IPS-NIHi11 (cell line): ENCODE data around the gene CDKN2A.
A peak's percentile ranks its signal among the peaks of the same experiment; 100 is the strongest.
"Not testable (repeated sequence)": the region's sequence is repeated elsewhere in the genome, so short reads cannot be mapped to it uniquely, and the experiment has no call there.

Experiments
- DNase-seq: peaks from one replicate; pipeline ENCODE4 v3.0.0; 2012; ENCODE audit warnings: mixed read lengths, low spot score

CDKN2A gene

DNA sequence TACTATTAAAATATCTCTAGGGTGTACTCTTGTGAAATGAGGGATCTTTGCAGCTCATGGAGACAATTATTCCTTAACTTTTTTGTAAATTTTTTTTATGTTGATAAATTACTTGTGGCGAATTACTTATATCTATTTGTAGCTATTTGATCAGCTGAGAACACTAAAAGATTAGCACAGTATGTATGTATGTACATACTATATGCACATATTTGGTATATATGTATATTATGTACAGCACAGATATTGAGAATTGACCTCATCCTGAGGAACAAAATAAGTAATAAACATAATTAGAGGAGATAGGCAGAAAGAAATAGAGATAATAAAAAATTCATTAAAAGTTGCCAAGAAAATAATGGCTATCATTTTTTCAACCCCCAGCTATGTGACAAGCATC, 11.8 kb downstream of the CDKN2A start:
- no peak for DNase-seq

- no peak for DNase-seq
Observed at GRCh38 chr9:21976334-21976875, 17.8 kb downstream of the CDKN2A start.

DNA sequence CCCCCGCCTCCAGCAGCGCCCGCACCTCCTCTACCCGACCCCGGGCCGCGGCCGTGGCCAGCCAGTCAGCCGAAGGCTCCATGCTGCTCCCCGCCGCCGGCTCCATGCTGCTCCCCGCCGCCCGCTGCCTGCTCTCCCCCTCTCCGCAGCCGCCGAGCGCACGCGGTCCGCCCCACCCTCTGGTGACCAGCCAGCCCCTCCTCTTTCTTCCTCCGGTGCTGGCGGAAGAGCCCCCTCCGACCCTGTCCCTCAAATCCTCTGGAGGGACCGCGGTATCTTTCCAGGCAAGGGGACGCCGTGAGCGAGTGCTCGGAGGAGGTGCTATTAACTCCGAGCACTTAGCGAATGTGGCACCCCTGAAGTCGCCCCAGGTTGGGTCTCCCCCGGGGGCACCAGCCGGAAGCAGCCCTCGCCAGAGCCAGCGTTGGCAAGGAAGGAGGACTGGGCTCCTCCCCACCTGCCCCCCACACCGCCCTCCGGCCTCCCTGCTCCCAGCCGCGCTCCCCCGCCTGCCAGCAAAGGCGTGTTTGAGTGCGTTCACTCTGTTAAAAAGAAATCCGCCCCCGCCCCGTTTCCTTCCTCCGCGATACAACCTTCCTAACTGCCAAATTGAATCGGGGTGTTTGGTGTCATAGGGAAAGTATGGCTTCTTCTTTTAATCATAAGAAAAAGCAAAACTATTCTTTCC, 19.3 kb downstream of the CDKN2A start:
- peak; percentile 82 for DNase-seq

DNA sequence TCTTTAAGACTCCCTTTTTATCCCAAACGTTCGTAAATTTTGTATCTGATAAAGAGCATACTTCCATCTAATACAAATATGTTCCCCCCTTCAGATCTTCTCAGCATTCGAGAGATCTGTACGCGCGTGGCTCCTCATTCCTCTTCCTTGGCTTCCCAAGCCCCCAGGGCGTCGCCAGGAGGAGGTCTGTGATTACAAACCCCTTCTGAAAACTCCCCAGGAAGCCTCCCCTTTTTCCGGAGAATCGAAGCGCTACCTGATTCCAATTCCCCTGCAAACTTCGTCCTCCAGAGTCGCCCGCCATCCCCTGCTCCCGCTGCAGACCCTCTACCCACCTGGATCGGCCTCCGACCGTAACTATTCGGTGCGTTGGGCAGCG, 19.9 kb downstream of the CDKN2A start:
- DNase-seq, result no peak

DNA sequence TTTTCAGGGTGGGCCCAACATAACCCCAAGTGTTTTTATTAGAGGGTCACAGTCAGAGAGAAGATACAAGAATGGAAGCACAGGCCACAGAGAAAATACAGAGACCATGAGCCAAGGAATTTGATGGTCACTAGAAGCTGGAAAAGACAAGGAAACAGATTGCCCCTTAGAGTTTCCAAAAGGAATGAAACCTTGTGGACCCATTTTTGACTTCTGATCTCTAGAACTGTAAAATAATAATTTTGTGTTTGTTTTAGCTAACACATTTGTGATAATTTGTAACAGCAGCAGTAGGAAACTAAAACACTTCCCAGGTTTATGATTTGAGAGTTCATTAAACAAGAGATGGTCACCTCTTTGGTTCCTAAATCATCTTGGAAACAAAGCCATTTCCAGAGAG, 21.8 kb downstream of the CDKN2A start:
- no peak for DNase-seq

GRCh38 chr9:21970800-21971640, 23.2 kb downstream of the CDKN2A start:
- DNase-seq, result no peak

DNA sequence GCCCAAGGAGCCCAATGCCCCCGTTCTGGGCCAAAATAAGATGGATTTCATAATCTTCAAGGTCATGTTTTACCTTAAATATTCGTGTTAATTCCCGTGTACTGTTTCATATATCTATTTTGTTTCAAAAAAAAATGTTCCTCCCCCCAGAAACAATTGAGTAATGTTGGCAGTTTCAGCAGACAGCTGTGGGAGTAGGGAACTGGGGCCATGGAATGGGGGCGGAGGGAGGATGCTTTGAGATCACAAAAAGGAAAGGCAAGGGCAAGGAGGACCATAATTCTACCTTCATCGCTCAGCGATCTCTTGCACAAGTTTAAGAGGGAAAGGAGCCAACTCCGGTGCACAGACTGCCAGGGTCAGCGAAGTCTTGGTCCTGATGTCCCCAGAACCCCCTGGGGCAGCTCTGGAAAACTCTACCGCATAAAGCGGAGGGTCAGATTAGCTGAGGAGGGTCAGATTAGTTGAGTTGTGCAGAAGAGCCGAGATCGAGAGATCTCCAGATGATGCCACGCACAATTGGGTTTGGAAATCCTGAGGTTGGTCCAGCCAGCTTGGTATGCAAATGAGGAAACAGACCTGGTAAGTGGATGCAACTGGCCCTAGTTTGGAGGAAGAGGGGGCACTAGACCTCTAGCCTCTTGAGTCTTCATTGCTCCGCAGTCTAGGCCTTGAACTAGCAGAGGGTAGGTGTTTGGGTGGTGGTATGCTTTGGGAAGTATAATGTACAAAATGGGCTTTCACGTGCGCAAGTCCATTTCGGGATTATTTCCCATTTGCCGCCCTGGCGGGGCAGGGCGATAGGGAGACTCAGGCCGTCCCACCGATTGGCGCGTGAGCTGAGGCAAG, 24.0 kb downstream of the CDKN2A start:
- no peak for DNase-seq

DNA sequence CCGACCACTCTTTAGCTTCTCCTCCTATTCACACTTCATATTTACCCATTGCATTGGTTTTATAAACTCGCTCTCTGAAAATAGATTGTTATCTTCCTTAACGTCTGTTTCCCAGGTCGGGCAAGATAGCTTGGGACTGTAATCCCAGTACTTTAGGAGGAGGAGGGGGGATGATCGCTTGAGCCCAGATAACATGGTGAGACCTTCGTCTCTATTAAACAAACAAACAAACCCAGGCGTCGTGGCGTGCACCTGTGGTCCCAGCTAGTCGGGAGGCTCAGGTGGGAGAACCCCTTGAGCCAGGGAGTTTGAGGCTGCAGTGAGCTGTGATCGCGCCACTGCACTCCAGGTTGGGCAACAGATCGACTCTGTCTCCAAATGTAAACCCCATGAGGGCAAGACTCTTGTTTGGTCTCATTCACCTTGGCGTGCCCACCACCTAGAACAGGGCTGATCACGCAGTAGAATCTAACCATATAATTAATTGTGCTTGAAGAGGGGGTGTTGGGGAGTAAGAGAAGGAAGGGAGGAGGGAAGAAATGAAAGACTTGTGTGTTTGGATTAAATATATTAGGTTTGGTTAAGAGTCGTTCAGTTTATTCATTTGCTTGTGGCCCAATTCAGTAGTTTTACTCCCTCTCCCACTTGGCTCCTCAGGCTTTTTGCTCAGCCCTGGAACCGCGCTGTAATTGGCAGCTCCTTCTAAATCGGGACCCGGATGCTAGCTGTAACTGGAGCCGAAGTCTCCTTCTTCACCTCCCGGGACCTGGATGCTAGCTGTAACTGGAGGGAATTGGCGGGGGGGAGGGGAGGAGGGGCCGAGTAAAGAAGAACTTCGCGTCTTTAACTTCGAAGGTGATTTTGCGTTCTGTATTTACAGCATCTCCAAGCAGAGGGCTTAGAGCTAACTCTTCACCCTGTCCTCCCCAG, 24.9 kb downstream of the CDKN2A start:
- peak; percentile 63 for DNase-seq

GRCh38 chr9:21968331-21969010, 25.7 kb downstream of the CDKN2A start:
- no peak for DNase-seq

GRCh38 chr9:21967702-21968101, 26.5 kb downstream of the CDKN2A start:
- DNase-seq, result no peak

GRCh38 chr9:21967169-21967568, 27.0 kb downstream of the CDKN2A start:
- no peak for DNase-seq

- DNase-seq, result no peak
Observed at GRCh38 chr9:21966140-21966851, 27.9 kb downstream of the CDKN2A start.

DNA sequence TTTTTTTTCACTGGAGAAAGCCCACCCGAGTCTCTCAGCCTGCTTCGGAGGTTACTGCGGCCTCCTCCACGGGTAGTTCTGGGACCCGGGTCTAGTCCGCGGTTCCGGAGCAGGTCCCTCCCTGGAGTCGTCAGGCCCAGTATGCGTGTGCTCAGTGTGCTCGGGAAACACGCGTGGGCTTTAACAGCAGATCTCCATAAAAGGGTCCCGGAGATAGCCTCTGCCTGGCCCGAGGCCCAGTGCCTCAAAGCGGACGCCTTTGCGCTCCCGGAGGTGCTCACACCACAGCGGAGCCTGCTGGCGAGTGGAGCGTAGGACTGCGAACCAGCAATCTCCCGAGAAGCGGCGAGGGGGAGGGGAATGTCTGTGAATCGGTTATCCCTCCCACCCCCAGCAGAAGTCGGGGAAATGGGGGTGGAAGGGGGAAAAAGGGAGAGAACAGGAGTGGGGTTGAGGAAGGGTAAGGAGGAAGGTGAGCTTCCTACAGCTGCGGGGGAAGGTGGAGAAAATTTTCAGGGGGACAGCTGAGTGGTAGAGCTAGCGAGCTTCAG, 28.7 kb downstream of the CDKN2A start:
- peak; percentile 82 for DNase-seq

DNA sequence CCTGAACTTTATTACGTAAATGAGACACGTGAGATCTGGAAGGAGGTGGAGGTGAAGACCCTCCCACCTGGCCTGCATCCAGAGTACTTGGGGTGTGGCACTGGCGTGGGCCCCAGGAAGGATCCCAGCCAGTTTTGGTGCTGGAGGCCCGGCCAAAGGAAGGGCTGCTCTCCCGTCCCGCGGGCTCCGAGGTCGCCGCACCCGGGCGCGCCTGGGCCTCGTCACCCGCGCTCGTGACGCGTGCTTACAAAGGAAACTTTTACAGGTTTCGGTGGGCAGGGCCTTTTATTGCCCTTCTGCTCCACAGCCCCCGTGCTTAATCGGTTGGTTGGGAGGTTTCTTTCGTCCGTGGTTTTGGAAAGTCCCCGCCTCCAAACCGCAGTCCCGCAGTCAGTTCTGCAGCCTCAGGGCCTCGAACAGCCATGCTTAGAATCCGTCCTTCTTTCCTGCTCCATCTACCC, 29.2 kb downstream of the CDKN2A start:
- DNase-seq, result peak; percentile 54

DNA sequence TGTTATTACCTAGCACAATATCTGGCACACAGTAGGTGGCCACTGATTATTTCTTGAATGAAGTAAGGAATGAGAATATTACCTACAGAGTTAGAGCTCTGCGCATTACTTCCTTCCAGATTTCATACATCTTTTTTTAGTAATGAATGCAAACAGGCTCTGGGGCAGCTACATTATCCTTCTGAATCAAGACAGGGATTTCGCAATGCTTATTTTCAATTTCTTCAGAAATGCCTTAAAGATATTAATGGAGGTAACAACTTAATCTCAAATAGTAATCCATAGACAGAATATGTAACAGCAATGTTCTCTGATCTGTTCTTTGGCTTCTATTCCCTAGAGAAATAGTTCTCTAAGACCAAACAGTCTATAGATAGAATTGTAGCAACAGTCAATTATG, 32.6 kb downstream of the CDKN2A start:
- DNase-seq, result no peak

DNA sequence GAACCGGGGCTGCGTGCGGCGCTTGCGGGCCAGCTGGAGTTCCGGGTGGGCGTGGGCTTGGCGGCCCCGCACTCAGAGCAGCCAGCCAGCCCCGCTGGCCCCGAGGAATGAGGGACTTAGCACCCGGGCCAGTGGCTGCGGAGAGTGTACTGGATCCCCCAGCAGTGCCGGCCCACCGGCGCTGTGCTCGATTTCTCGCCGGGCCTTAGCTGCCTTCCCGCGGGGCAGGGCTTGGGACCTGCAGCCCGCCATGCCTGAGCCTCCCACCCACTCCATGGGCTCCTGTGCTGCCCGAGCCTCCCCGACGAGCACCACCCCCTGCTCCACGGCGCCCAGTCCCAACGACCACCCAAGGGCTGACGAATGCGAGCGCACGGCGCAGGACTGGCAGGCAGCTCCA, 34.9 kb downstream of the CDKN2A start:
- not testable (repeated sequence) for DNase-seq

- DNase-seq, result no peak
Observed at GRCh38 chr9:21958833-21959232, 35.4 kb downstream of the CDKN2A start.

GRCh38 chr9:21945606-21946005, 48.6 kb downstream of the CDKN2A start:
- no peak for DNase-seq

GRCh38 chr9:21943464-21943863, 50.7 kb downstream of the CDKN2A start:
- no peak for DNase-seq
